Nephron (organoid): ENCODE measurements around the gene RBM23.
A peak's percentile ranks its signal among the peaks of the same experiment; 100 is the strongest.

ENCODE experiments used
- H3K27ac Mint-ChIP-seq, 3 experiments: 2 replicates each; pipeline ENCODE4 v1.8.0; 2020; ENCODE audit warnings: mixed read lengths in 3 of 3, mild to moderate bottlenecking in 2 of 3, moderate library complexity in 1 of 3
- H3K27me3 Mint-ChIP-seq: 2 replicates; pipeline ENCODE4 v1.8.0; 2021; ENCODE audit warnings: low read depth, mild to moderate bottlenecking, moderate library complexity, mixed read lengths
- H3K36me3 Mint-ChIP-seq: 2 replicates; pipeline ENCODE4 v1.8.0; 2020; ENCODE audit warnings: low read depth, mixed read lengths
- H3K4me1 Mint-ChIP-seq: 2 replicates; pipeline ENCODE4 v1.8.0; 2020; ENCODE audit warnings: mixed read lengths
- H3K4me3 Mint-ChIP-seq, 3 experiments: 2 replicates each; pipeline ENCODE4 v1.8.0; 2020; ENCODE audit warnings: mild to moderate bottlenecking in 3 of 3, mixed read lengths in 3 of 3, moderate library complexity in 2 of 3
- H3K9me3 Mint-ChIP-seq: 2 replicates; pipeline ENCODE4 v1.8.0; 2020; ENCODE audit warnings: mixed read lengths
- CTCF ChIP-seq, 3 experiments: fragments of 200-600 bp; sonication (generic); IDR thresholded peaks; one replicate each; pipeline ENCODE4 v1.5.0; 2021; ENCODE audit warnings: antibody characterized with exemption in 3 of 3; ENCODE audit not compliant: unreplicated experiment in 3 of 3

The RBM23 gene

GRCh38 chr14:22848351-22849164, 70.4 kb downstream of the RBM23 start:
- Mint-ChIP-seq H3K27me3 (no peaks in the 10 kb centered on the region), H3K4me3 (peak overlapping the region; percentile 36 to 63 (median 53)), H3K9me3 (no peaks in the 10 kb centered on the region), H3K4me1 (peaks cover 62% of the 10 kb centered on the region), H3K27ac (peak overlapping the region; percentile 92 to 99 (median 96)), H3K36me3 (peaks cover 34% of the 10 kb centered on the region)
- no peak for TF ChIP-seq CTCF (IDR thresholded peaks at IDR 0.05; ENCODE audit: unreplicated experiment in 3 of 3)

GRCh38 chr14:22847661-22848341, 71.1 kb downstream of the RBM23 start:
- Mint-ChIP-seq H3K27me3 (no peaks in the 10 kb centered on the region), H3K9me3 (no peaks in the 10 kb centered on the region), H3K4me3 (peak overlapping the region; percentile 36 to 63 (median 53)), H3K36me3 (peaks cover 40% of the 10 kb centered on the region), H3K4me1 (peaks cover 57% of the 10 kb centered on the region), H3K27ac (peak overlapping the region; percentile 92 to 99 (median 96))
- no peak for TF ChIP-seq CTCF (IDR thresholded peaks at IDR 0.05; ENCODE audit: unreplicated experiment in 3 of 3)

GRCh38 chr14:22846811-22847307, 72.1 kb downstream of the RBM23 start:
- peaks cover 54% of the 10 kb centered on the region for H3K4me1 Mint-ChIP-seq
- no peaks in the 10 kb centered on the region for H3K9me3 Mint-ChIP-seq
- TF ChIP-seq CTCF (IDR thresholded peaks at IDR 0.05; ENCODE audit: unreplicated experiment in 3 of 3), result no peak
- peak overlapping the region in 1 of 3 experiments; percentile 19 for H3K4me3 Mint-ChIP-seq
- peak overlapping the region; percentile 77 to 92 (median 82) for H3K27ac Mint-ChIP-seq
- no peaks in the 10 kb centered on the region for H3K27me3 Mint-ChIP-seq
- H3K36me3 Mint-ChIP-seq, result peaks cover 50% of the 10 kb centered on the region

GRCh38 chr14:22845821-22846625, 72.9 kb downstream of the RBM23 start:
- TF ChIP-seq CTCF (IDR thresholded peaks at IDR 0.05; ENCODE audit: unreplicated experiment in 3 of 3), result no peak
- Mint-ChIP-seq H3K4me3 (peak overlapping the region in 1 of 3 experiments; percentile 19), H3K4me1 (peaks cover 55% of the 10 kb centered on the region), H3K27ac (peak overlapping the region; percentile 82 to 92 (median 82)), H3K27me3 (no peaks in the 10 kb centered on the region), H3K9me3 (no peaks in the 10 kb centered on the region), H3K36me3 (peaks cover 55% of the 10 kb centered on the region)

- no peak overlapping the region for H3K4me3 Mint-ChIP-seq
Observed at GRCh38 chr14:22845103-22845394, 73.9 kb downstream of the RBM23 start.

More at GRCh38 chr14:22845103-22845394, 73.9 kb downstream of the RBM23 start:
- Mint-ChIP-seq H3K36me3 (peaks cover 58% of the 10 kb centered on the region), H3K4me1 (peaks cover 49% of the 10 kb centered on the region), H3K9me3 (no peaks in the 10 kb centered on the region), H3K27ac (peak overlapping the region in 2 of 3 experiments; percentile 82 to 92), H3K27me3 (no peaks in the 10 kb centered on the region)
- TF ChIP-seq CTCF (IDR thresholded peaks at IDR 0.05; ENCODE audit: unreplicated experiment in 3 of 3), result no peak
